Measurements from ENCODE around the gene NIPAL4.

- TF ChIP-seq CTCF (IDR thresholded peaks at IDR 0.05) (no peak), POLR2AphosphoS5 (IDR thresholded peaks at IDR 0.05; ENCODE audit: low read depth, low read length) (no peak), REST (IDR thresholded peaks at IDR 0.05; ENCODE audit: insufficient read depth in 1 of 2, low read depth in 2 of 2, low read length in 1 of 2) (no peak), SIN3A (IDR thresholded peaks at IDR 0.05; ENCODE audit: borderline replicate concordance, insufficient read depth, low read depth, low read length) (no peak)
Observed at GRCh38 chr5:157505496-157505895, 45.5 kb downstream of the NIPAL4 start.
